Keratinocyte (primary cell): Measurements from ENCODE around the gene GFOD1.

Source experiments
- CTCF ChIP-seq, 3 experiments: IDR thresholded peaks in 1 of 3; conservative IDR thresholded peaks in 1 of 3; optimal IDR thresholded peaks in 1 of 3; 2 replicates in 2 of 3; 3 replicates in 1 of 3; pipeline versions ENCODE3 to v1.5.1; 2011; ENCODE audit warnings: low read length in 3 of 3, mild to moderate bottlenecking in 3 of 3, moderate library complexity in 2 of 3, control low read depth in 1 of 3, inconsistent platforms in 1 of 3; ENCODE audit not compliant: insufficient read depth in 2 of 3; ENCODE audit errors: extremely low read depth in 1 of 3
- EZH2 ChIP-seq: IDR thresholded peaks from one replicate; pipeline ENCODE4 v1.6.1; 2012; ENCODE audit warnings: inconsistent platforms, mild to moderate bottlenecking, low read length, moderate library complexity

GRCh38 chr6:13420269-13420668, 67.1 kb downstream of the GFOD1 start:
- TF ChIP-seq CTCF (optimal IDR thresholded peaks at IDR 0.05 in 1 of 3, IDR thresholded peaks at IDR 0.05 in 1 of 3, conservative IDR thresholded peaks at IDR 0.05 in 1 of 3; ENCODE audit: extremely low read depth in 1 of 3, insufficient read depth in 2 of 3, low read length in 3 of 3) = no peak
- no peak for TF ChIP-seq EZH2
